Endothelial cell of umbilical vein (primary cell): Measurements from ENCODE around the gene CNTLN.

Source experiments
- EZH2 ChIP-seq: IDR thresholded peaks from 2 replicates; pipeline ENCODE4 v1.6.1; 2012; ENCODE audit warnings: borderline replicate concordance, low read depth, mild to moderate bottlenecking, moderate library complexity, low read length, inconsistent platforms; ENCODE audit not compliant: severe bottlenecking
- FOS ChIP-seq: IDR thresholded peaks from 2 replicates; pipeline ENCODE4 v1.6.1; 2011; ENCODE audit warnings: mild to moderate bottlenecking, low read length, moderate library complexity, borderline replicate concordance; ENCODE audit not compliant: insufficient read depth
- GATA2 ChIP-seq: IDR thresholded peaks from 2 replicates; pipeline ENCODE4 v1.7.0; 2011; ENCODE audit warnings: low read depth, mild to moderate bottlenecking, moderate library complexity, mixed read lengths, low read length; ENCODE audit not compliant: insufficient read length, insufficient read depth
- JUN ChIP-seq: IDR thresholded peaks from 2 replicates; pipeline ENCODE4 v1.6.1; 2011; ENCODE audit warnings: borderline replicate concordance, low read depth; ENCODE audit not compliant: insufficient read length, insufficient read depth
- MYC ChIP-seq: IDR thresholded peaks from one replicate; pipeline ENCODE4 v1.6.1; 2011; ENCODE audit warnings: mild to moderate bottlenecking, low read depth, low read length
- POLR2A ChIP-seq: IDR thresholded peaks from 2 replicates; pipeline ENCODE4 v1.6.1; 2012; ENCODE audit warnings: low read depth, mild to moderate bottlenecking, control low read depth, low read length
- POLR2AphosphoS5 ChIP-seq: IDR thresholded peaks from 2 replicates; pipeline ENCODE4 v1.6.1; 2012; ENCODE audit warnings: low read depth, mild to moderate bottlenecking, control low read depth, low read length, moderate library complexity; ENCODE audit not compliant: insufficient read depth
- TF ChIP-seq, protein P1 (sequence below), 2 donors: IDR thresholded peaks; 1 replicate in 1 of 2; 2 replicates in 1 of 2; pipeline ENCODE4 v1.5.1; 2011; ENCODE audit warnings: low read length in 2 of 2, mild to moderate bottlenecking in 2 of 2, moderate library complexity in 2 of 2, control low read depth in 1 of 2, inconsistent platforms in 1 of 2, low read depth in 1 of 2; ENCODE audit not compliant: insufficient read depth in 1 of 2; ENCODE audit errors: extremely low read depth in 1 of 2
- TF ChIP-seq, protein P2 (sequence below): IDR thresholded peaks from 2 replicates; pipeline ENCODE4 v1.6.1; 2011; ENCODE audit not compliant: insufficient read depth, insufficient read length

DNA sequence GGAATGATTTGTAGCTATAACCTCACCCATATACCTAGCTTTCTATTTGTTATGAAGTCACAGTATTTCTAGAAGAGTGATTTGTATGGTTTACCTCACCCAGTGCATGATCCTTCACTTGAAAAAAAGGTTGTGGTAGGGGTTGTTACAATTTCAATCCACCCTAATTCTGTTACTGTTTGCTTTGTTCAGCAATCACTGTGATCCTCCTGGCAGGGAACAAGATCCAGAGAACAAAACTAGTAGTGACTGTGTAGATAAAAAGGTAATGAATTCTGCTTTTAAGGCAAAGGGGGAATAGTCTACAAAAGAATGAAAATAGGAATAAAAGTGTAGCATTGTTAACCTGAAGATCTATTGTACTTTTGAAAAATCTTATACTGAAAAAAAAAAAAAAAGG lies 252.7 kb downstream of the CNTLN start:
- TF ChIP-seq POLR2A (no peak), JUN (no peak), POLR2AphosphoS5 (no peak), GATA2 (no peak), FOS (no peak), EZH2 (no peak), MYC (no peak)
- TF ChIP-seq, protein P1, sequence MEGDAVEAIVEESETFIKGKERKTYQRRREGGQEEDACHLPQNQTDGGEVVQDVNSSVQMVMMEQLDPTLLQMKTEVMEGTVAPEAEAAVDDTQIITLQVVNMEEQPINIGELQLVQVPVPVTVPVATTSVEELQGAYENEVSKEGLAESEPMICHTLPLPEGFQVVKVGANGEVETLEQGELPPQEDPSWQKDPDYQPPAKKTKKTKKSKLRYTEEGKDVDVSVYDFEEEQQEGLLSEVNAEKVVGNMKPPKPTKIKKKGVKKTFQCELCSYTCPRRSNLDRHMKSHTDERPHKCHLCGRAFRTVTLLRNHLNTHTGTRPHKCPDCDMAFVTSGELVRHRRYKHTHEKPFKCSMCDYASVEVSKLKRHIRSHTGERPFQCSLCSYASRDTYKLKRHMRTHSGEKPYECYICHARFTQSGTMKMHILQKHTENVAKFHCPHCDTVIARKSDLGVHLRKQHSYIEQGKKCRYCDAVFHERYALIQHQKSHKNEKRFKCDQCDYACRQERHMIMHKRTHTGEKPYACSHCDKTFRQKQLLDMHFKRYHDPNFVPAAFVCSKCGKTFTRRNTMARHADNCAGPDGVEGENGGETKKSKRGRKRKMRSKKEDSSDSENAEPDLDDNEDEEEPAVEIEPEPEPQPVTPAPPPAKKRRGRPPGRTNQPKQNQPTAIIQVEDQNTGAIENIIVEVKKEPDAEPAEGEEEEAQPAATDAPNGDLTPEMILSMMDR (IDR thresholded peaks at IDR 0.05; ENCODE audit: extremely low read depth in 1 of 2, insufficient read depth in 1 of 2, low read depth in 1 of 2, low read length in 2 of 2) = no peak
- TF ChIP-seq, protein P2, sequence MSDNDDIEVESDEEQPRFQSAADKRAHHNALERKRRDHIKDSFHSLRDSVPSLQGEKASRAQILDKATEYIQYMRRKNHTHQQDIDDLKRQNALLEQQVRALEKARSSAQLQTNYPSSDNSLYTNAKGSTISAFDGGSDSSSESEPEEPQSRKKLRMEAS = no peak
